Spleen (tissue), 11 donors: ENCODE data around the gene PSMG1. TPM values are rescaled to one million over a fixed set of nuclear protein-coding genes. Genes with fewer than 3 reads are reported as not detected.
A peak's percentile ranks its signal among the peaks of the same experiment; 100 is the strongest.

Experiments
- DNase-seq: peaks from one replicate; pipeline ENCODE4 v3.0.0-alpha.2; 2020
- H3K27ac ChIP-seq, 8 donors: fragments of 200-600 bp; sonication (generic) in 7 of 8; 1 replicate in 4 of 8; 2 replicates in 4 of 8; pipeline versions ENCODE4 v1.5.0 to v1.8.0; 2016 to 2021; ENCODE audit warnings: inconsistent platforms in 4 of 8, mild to moderate bottlenecking in 4 of 8, moderate library complexity in 1 of 8
- H3K27me3 ChIP-seq, 7 donors: fragments of 200-600 bp; sonication (generic) in 6 of 7; replicated peaks in 1 of 7; 1 replicate in 4 of 7; 2 replicates in 3 of 7; pipeline versions ENCODE4 v1.5.0 to v1.8.0; 2016 to 2021; ENCODE audit warnings: inconsistent platforms in 3 of 7, mild to moderate bottlenecking in 1 of 7
- H3K36me3 ChIP-seq, 6 donors: fragments of 200-600 bp; sonication (generic) in 5 of 6; 1 replicate in 4 of 6; 2 replicates in 2 of 6; pipeline versions ENCODE4 v1.5.0 to v1.8.0; 2016 to 2021; ENCODE audit warnings: inconsistent platforms in 2 of 6
- H3K4me1 ChIP-seq, 6 donors: fragments of 200-600 bp; sonication (generic) in 5 of 6; 1 replicate in 3 of 6; 2 replicates in 3 of 6; pipeline versions ENCODE4 v1.5.0 to v1.8.0; 2016 to 2021; ENCODE audit warnings: inconsistent platforms in 3 of 6
- H3K4me3 ChIP-seq, 8 donors: fragments of 200-600 bp; sonication (generic) in 7 of 8; 1 replicate in 4 of 8; 2 replicates in 4 of 8; pipeline versions ENCODE4 v1.5.0 to v1.8.0; 2016 to 2021; ENCODE audit warnings: inconsistent platforms in 4 of 8, mild to moderate bottlenecking in 4 of 8, moderate library complexity in 2 of 8
- H3K9me3 ChIP-seq, 8 donors: fragments of 200-600 bp; sonication (generic) in 7 of 8; 1 replicate in 4 of 8; 2 replicates in 4 of 8; pipeline versions ENCODE4 v1.5.0 to v1.8.0; 2016 to 2021; ENCODE audit warnings: inconsistent platforms in 4 of 8
- POLR2A ChIP-seq, 3 donors: fragments of 450-650 bp; IDR thresholded peaks; one replicate each; pipeline ENCODE4 v1.5.1; 2017; ENCODE audit warnings: antibody characterized with exemption in 3 of 3, mild to moderate bottlenecking in 1 of 3
- POLR2AphosphoS5 ChIP-seq, 3 donors: sonication (generic); formaldehyde crosslinking; IDR thresholded peaks; one replicate each; pipeline ENCODE4 v1.5.1; 2017; ENCODE audit warnings: antibody characterized with exemption in 3 of 3
- WGBS, 5 donors: extraction: QIAGEN DNeasy Blood & Tissue Kit in 3 of 5; methylation state at CpG; one replicate each; pipeline versions ENCODE4 v1.1.5 to v1.1.7; 2013 to 2018; 5-methylcytosine and 5-hydroxymethylcytosine counted together
- intact Hi-C: fragments of 100-400 bp; cut with DNase I; formaldehyde crosslinking; loops from one replicate; pipeline ENCODE4 v1.15.0; 2023; ENCODE audit warnings: low total_unique reads
- polyA plus RNA-seq, 3 donors: library from polyadenylated mRNA; stranded (reverse); fragments of 200-250 nt; gene quantifications; one replicate each; pipeline ENCODE4 v1.2.1, GENCODE V29; 2013
- total RNA-seq, 7 donors: library from RNA; depleted of rRNA in 3 of 7; stranded (reverse); fragments of >200 nt in 3 of 7; fragmentation: NEBNext Ultra II Directional in 4 of 7; extraction: Animal tissue kit (Norgen Biotek cat#: 25700) in 4 of 7; gene quantifications; one replicate each; pipeline versions ENCODE4 v1.1.0 to v1.2.1, GENCODE V29; 2016 to 2021
- TF ChIP-seq, protein P1 (sequence below), 11 experiments: fragments of 200-600 bp in 7 of 11; fragments of 450-650 bp in 4 of 11; sonication (generic) in 4 of 11; IDR thresholded peaks in 8 of 11; conservative IDR thresholded peaks in 3 of 11; 1 replicate in 7 of 11; 2 replicates in 4 of 11; pipeline versions ENCODE4 v1.4.0 to v1.8.0; 2016 to 2021; ENCODE audit warnings: antibody characterized with exemption in 11 of 11, inconsistent platforms in 4 of 11, mild to moderate bottlenecking in 1 of 11
- donor health status: healthy with polysubstance abuse.
- donor health status: DM: no; HTN: no; CAD: no; lungs with moderate emphysema.
- donor health status: DM: no; HTN: no; CAD: no.
- donor health status: Bipolar disorder and iron deficiency.
- donor health status: healthy.
- donor health status: DM: no; HTN: no; CAD: no.
- donor health status: DM: yes; HTN: yes; CAD: no.

Gene PSMG1
- total and polyA plus RNA-seq, 10 donors: 12.3 to 39.9 (median 19.1) TPM

DNA sequence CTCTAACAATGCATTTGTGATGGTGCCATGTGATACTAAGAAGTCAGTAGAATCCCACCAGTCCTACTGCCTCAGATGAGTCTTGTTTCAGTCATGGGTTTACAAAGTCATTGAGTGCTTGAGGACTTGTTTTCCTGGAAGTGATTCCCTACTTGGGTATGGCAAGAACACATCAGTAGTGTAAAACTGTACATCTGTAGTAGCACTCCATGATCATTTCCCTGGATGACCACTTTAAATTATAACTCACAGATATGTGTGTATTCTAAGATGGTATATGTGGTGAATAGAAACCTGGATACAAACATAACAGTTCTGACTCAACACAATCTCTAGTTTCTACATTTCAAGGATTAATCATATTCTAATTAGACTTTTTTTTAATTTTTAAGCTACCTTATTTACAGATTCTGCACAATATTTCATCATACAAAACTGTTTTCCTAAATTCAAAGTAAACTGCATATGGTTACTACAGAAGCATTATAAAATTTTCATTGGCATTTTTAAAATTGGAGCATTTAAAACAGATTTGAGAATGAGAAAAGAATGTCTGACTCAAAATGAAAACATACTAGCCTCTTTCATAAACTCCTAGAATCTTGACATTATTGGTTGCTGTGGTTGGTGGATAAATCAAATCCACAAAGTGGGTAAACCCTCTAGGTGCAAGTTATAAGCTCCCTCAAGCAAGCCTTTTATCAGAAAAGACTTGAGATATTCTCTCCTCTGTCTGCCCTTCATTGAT, 6.8 kb upstream of the PSMG1 start:
- Histone ChIP-seq H3K36me3 (peaks cover 0 to 21% (median 0%) of the 10 kb centered on the region in 6 donors), H3K27ac (no peak overlapping the region), H3K4me3 (no peak overlapping the region), H3K27me3 (no peaks in the 10 kb centered on the region), H3K9me3 (no peaks in the 10 kb centered on the region), H3K4me1 (peaks cover 0 to 13% (median 0%) of the 10 kb centered on the region in 6 donors)
- TF ChIP-seq, protein P1, sequence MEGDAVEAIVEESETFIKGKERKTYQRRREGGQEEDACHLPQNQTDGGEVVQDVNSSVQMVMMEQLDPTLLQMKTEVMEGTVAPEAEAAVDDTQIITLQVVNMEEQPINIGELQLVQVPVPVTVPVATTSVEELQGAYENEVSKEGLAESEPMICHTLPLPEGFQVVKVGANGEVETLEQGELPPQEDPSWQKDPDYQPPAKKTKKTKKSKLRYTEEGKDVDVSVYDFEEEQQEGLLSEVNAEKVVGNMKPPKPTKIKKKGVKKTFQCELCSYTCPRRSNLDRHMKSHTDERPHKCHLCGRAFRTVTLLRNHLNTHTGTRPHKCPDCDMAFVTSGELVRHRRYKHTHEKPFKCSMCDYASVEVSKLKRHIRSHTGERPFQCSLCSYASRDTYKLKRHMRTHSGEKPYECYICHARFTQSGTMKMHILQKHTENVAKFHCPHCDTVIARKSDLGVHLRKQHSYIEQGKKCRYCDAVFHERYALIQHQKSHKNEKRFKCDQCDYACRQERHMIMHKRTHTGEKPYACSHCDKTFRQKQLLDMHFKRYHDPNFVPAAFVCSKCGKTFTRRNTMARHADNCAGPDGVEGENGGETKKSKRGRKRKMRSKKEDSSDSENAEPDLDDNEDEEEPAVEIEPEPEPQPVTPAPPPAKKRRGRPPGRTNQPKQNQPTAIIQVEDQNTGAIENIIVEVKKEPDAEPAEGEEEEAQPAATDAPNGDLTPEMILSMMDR (IDR thresholded peaks at IDR 0.05 in 8 of 11, conservative IDR thresholded peaks at IDR 0.05 in 3 of 11): no peak
- TF ChIP-seq POLR2A (IDR thresholded peaks at IDR 0.05) (no peak), POLR2AphosphoS5 (IDR thresholded peaks at IDR 0.05) (no peak)
- DNase-seq: no peak
- intact Hi-C loops: no loop called here

DNA sequence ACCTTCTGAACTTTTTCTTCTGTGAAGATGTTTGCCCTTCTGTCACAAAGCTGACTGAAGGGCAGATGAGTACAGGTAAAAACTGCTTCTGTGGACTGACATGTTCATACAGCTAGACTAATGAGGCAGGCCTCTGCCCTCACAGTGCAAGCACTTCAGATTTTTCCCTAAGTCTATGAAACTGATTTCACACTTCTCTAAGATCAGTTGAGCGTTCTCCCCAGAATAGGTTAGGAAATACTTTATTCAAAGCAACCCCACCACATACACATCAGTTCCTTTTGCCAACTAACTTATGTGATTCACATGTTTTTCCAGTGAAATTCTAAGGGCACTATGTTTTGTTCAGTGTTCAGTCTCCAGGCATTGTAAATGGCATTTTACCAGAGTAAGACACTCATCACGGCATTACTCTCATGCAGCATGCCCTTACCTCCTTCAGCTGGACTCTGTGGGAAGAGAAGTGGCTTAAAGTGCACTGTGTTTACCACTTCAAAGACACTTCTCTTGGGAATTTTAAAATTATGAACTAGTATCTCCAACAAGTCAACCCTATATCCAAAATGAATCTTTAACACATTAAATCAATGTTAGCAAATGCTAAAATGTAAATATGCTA, 5.4 kb upstream of the PSMG1 start:
- 66 to 78% (median 70%) methylated on average over 2 of the region's 2 CpGs for WGBS, 5 donors

DNA sequence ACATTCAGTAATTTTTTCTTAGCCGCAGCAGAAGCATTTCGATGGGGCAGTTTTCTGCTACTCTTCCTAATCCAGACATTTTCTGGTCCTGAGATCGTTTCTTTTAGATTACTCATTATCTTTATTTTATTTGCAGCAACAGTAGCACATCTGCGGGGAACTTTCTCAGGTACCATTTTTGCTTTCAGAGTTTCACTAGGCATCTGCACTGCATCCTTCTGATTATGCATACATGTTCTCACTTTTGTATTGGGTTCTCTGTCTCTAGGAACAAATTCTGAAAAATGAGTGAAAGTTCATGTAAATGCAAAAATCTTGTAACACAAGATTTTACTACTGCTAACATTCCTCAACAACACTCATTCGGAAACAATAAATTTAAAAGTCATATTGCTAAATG, 3.9 kb upstream of the PSMG1 start:
- 83 to 92% (median 89%) methylated on average over 5 of the region's 5 CpGs for WGBS, 5 donors
- DNase-seq: no peak
- Histone ChIP-seq H3K27me3 (no peaks in the 10 kb centered on the region), H3K9me3 (no peaks in the 10 kb centered on the region), H3K36me3 (no peaks in the 10 kb centered on the region), H3K4me1 (peaks cover 8 to 33% (median 15%) of the 10 kb centered on the region in 6 donors), H3K4me3 (no peak overlapping the region), H3K27ac (no peak overlapping the region)
- no peak for TF ChIP-seq POLR2A (IDR thresholded peaks at IDR 0.05)
- TF ChIP-seq, protein P1 (IDR thresholded peaks at IDR 0.05 in 8 of 11, conservative IDR thresholded peaks at IDR 0.05 in 3 of 11): no peak
- TF ChIP-seq POLR2AphosphoS5 (IDR thresholded peaks at IDR 0.05): no peak
- intact Hi-C loops: no loop called here

More for the DNA sequence above, 5.4 kb upstream of the PSMG1 start:
- peak overlapping the region in 1 of 8 donors; percentile 1 for H3K27ac ChIP-seq
- TF ChIP-seq, protein P1 (IDR thresholded peaks at IDR 0.05 in 8 of 11, conservative IDR thresholded peaks at IDR 0.05 in 3 of 11): no peak
- TF ChIP-seq POLR2A (IDR thresholded peaks at IDR 0.05) (no peak), POLR2AphosphoS5 (IDR thresholded peaks at IDR 0.05) (no peak)
- peaks cover 0 to 7% (median 0%) of the 10 kb centered on the region in 6 donors for H3K36me3 ChIP-seq
- DNase-seq: no peak
- no peaks in the 10 kb centered on the region for H3K9me3 ChIP-seq
- peaks cover 6 to 25% (median 10%) of the 10 kb centered on the region in 6 donors for H3K4me1 ChIP-seq
- intact Hi-C loops: no loop called here
- H3K4me3 ChIP-seq: no peak overlapping the region
- H3K27me3 ChIP-seq: no peaks in the 10 kb centered on the region

DNA sequence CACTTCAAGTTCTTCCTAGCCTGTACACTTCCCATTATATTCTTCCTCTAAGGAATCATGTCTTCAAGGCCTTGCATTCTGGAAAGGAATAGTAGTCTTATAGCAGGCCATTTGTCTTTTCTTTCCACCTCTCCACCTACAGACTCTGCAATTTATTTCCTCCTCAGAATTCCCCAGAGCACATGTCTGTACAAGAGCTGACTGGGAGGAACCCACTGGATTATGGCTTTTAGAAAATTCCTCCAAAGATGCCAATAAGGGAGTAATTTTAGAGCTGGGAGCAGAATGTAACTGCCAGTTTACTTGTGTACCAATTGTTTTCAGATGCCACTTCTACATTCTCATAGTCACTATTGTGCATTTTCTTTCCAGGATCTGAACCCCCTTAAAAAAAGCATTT, 3.4 kb upstream of the PSMG1 start:
- H3K4me3 ChIP-seq: no peak overlapping the region
- TF ChIP-seq POLR2A (IDR thresholded peaks at IDR 0.05): no peak
- TF ChIP-seq, protein P1 (IDR thresholded peaks at IDR 0.05 in 8 of 11, conservative IDR thresholded peaks at IDR 0.05 in 3 of 11): no peak
- no peak for TF ChIP-seq POLR2AphosphoS5 (IDR thresholded peaks at IDR 0.05)
- no peaks in the 10 kb centered on the region for H3K36me3 ChIP-seq
- intact Hi-C loops: no loop called here
- H3K27ac ChIP-seq: peak overlapping the region in 1 of 8 donors; percentile 7
- DNase-seq: no peak
- H3K27me3 ChIP-seq: no peaks in the 10 kb centered on the region
- H3K9me3 ChIP-seq: no peaks in the 10 kb centered on the region
- H3K4me1 ChIP-seq: peaks cover 13 to 38% (median 20%) of the 10 kb centered on the region in 6 donors
